C4-2B (cell line): Measurements from ENCODE around the gene MED13L.

ENCODE experiments used
- H3K27ac ChIP-seq: fragments of 450-650 bp; 2 replicates; pipeline ENCODE4 v1.5.1; 2017
- CTCF ChIP-seq: fragments of 450-650 bp; conservative IDR thresholded peaks from 2 replicates; pipeline ENCODE4 v1.5.1; 2017; ENCODE audit warnings: mild to moderate bottlenecking
- ZFX ChIP-seq: fragments of 450-650 bp; IDR thresholded peaks from 2 replicates; pipeline ENCODE4 v1.6.1; 2017

MED13L gene

GRCh38 chr12:116264525-116265070, 12.9 kb downstream of the MED13L start:
- TF ChIP-seq ZFX = no peak
- H3K27ac ChIP-seq = no peak overlapping the region

GRCh38 chr12:116263844-116264243, 13.6 kb downstream of the MED13L start:
- no peak for TF ChIP-seq CTCF
- TF ChIP-seq ZFX = no peak

GRCh38 chr12:116263431-116263830, 14.1 kb downstream of the MED13L start:
- TF ChIP-seq ZFX (no peak), CTCF (no peak)
- H3K27ac ChIP-seq = no peak overlapping the region

More at GRCh38 chr12:116263844-116264243, 13.6 kb downstream of the MED13L start:
- H3K27ac ChIP-seq = no peak overlapping the region

GRCh38 chr12:116262741-116263140, 14.8 kb downstream of the MED13L start:
- TF ChIP-seq ZFX (no peak), CTCF (no peak)
- H3K27ac ChIP-seq = no peak overlapping the region

GRCh38 chr12:116261525-116262100, 15.9 kb downstream of the MED13L start:
- no peak overlapping the region for H3K27ac ChIP-seq
- TF ChIP-seq ZFX (no peak), CTCF (no peak)

- no peak overlapping the region for H3K27ac ChIP-seq
- no peak for TF ChIP-seq ZFX
- TF ChIP-seq CTCF = no peak
These were observed 17.5 kb downstream of the MED13L start for GRCh38 chr12:116259800-116260577.

GRCh38 chr12:116257826-116258225, 19.7 kb downstream of the MED13L start:
- no peak for TF ChIP-seq CTCF
- no peak for TF ChIP-seq ZFX
- no peak overlapping the region for H3K27ac ChIP-seq
